GM23338 (cell line): ENCODE results near the gene UNKL. TPM values are rescaled to one million over a fixed set of nuclear protein-coding genes. Genes with fewer than 3 reads are reported as not detected.

Experiments
- ATAC-seq: fragments of 200-7000 bp; cut with Tn5 transposase; 3 replicates; pipeline ENCODE4 v1.9.1; 2020
- DNase-seq: peaks from one replicate; pipeline ENCODE4 v3.0.0-alpha.2; 2015; ENCODE audit warnings: low spot score
- H2AFZ ChIP-seq: fragments of 200-600 bp; sonication (generic); 2 replicates; pipeline ENCODE4 v1.8.0; 2016; ENCODE audit warnings: antibody characterized with exemption, mild to moderate bottlenecking, moderate library complexity
- H3F3A ChIP-seq: fragments of 200-600 bp; sonication (generic); replicated peaks from 2 replicates; pipeline ENCODE4 v1.8.0; 2017; ENCODE audit warnings: antibody characterized with exemption, mixed run types, low read depth
- H3K27ac ChIP-seq: fragments of 200-600 bp; sonication (generic); 2 replicates; pipeline ENCODE4 v1.6.1; 2016; ENCODE audit warnings: low read depth
- H3K27me3 ChIP-seq: fragments of 200-600 bp; sonication (generic); 2 replicates; pipeline ENCODE4 v1.8.0; 2016; ENCODE audit warnings: mild to moderate bottlenecking, mixed run types, moderate library complexity; ENCODE audit not compliant: insufficient read depth
- H3K36me3 ChIP-seq: fragments of 200-600 bp; sonication (generic); 2 replicates; pipeline ENCODE4 v1.8.0; 2016; ENCODE audit warnings: mild to moderate bottlenecking; ENCODE audit not compliant: insufficient read depth
- H3K4me1 ChIP-seq: fragments of 200-600 bp; sonication (generic); 2 replicates; pipeline ENCODE4 v1.8.0; 2016; ENCODE audit warnings: mild to moderate bottlenecking, moderate library complexity; ENCODE audit not compliant: insufficient read depth
- H3K4me2 ChIP-seq: fragments of 200-600 bp; sonication (generic); 2 replicates; pipeline ENCODE4 v1.7.1; 2017; ENCODE audit warnings: mixed run types
- H3K4me3 ChIP-seq: fragments of 200-600 bp; sonication (generic); 2 replicates; pipeline ENCODE4 v1.6.1; 2016; ENCODE audit warnings: mixed run types
- H3K79me2 ChIP-seq: fragments of 200-600 bp; sonication (generic); replicated peaks from 2 replicates; pipeline ENCODE4 v1.8.0; 2017; ENCODE audit warnings: mild to moderate bottlenecking; ENCODE audit not compliant: insufficient read depth
- H3K9me2 ChIP-seq: fragments of 200-600 bp; sonication (generic); 2 replicates; pipeline ENCODE4 v1.8.0; 2017; ENCODE audit not compliant: insufficient read depth
- H4K20me1 ChIP-seq: fragments of 200-600 bp; sonication (generic); replicated peaks from 2 replicates; pipeline ENCODE4 v1.8.0; 2017; ENCODE audit warnings: mild to moderate bottlenecking; ENCODE audit not compliant: insufficient read depth
- H3K27ac Mint-ChIP-seq: 2 replicates; pipeline ENCODE4 v1.8.0; 2020; ENCODE audit warnings: inconsistent platforms, mild to moderate bottlenecking, moderate library complexity, mixed read lengths
- H3K27me3 Mint-ChIP-seq: 3 replicates; pipeline ENCODE4 v1.8.0; 2022; ENCODE audit warnings: low read depth, mild to moderate bottlenecking, moderate library complexity, mixed read lengths, inconsistent platforms; ENCODE audit not compliant: insufficient read depth, poor library complexity
- H3K36me3 Mint-ChIP-seq: 3 replicates; pipeline ENCODE4 v1.8.0; 2021; ENCODE audit warnings: low read depth, mild to moderate bottlenecking, inconsistent platforms, moderate library complexity, mixed read lengths
- H3K4me1 Mint-ChIP-seq: 3 replicates; pipeline ENCODE4 v1.8.0; 2020; ENCODE audit warnings: mild to moderate bottlenecking, inconsistent platforms, mixed read lengths
- H3K4me3 Mint-ChIP-seq: 3 replicates; pipeline ENCODE4 v1.8.0; 2021; ENCODE audit warnings: moderate library complexity, mild to moderate bottlenecking, inconsistent platforms, mixed read lengths
- H3K9me3 Mint-ChIP-seq: 3 replicates; pipeline ENCODE4 v1.8.0; 2020; ENCODE audit warnings: moderate library complexity, mild to moderate bottlenecking, inconsistent platforms, mixed read lengths
- CREB1 ChIP-seq: fragments of 250-450 bp; sonication (Bioruptor Pico); IDR thresholded peaks from 2 replicates; pipeline ENCODE4 v1.5.0; 2020; ENCODE audit warnings: low read depth, mild to moderate bottlenecking, moderate library complexity
- EZH2 ChIP-seq: fragments of 200-600 bp; sonication (generic); IDR thresholded peaks from one replicate; pipeline ENCODE4 v1.8.0; 2017; ENCODE audit warnings: antibody characterized with exemption, mild to moderate bottlenecking, low read depth; ENCODE audit not compliant: unreplicated experiment
- EZH2phosphoT487 ChIP-seq: fragments of 200-600 bp; sonication (generic); IDR thresholded peaks from one replicate; pipeline ENCODE4 v1.8.1; 2018; ENCODE audit warnings: antibody characterized with exemption; ENCODE audit not compliant: unreplicated experiment
- JUNB ChIP-seq: IDR thresholded peaks from one replicate; pipeline ENCODE4 v1.6.1; 2016; ENCODE audit warnings: antibody characterized with exemption; ENCODE audit not compliant: unreplicated experiment
- NANOG ChIP-seq: IDR thresholded peaks from 2 replicates; pipeline ENCODE4 v1.6.1; 2016; ENCODE audit warnings: antibody characterized with exemption, borderline replicate concordance
- POLR2AphosphoS5 ChIP-seq: IDR thresholded peaks from 2 replicates; pipeline ENCODE4 v1.6.1; 2016; ENCODE audit warnings: antibody characterized with exemption, low read depth
- REST ChIP-seq: IDR thresholded peaks from one replicate; pipeline ENCODE4 v1.6.1; 2018; ENCODE audit warnings: antibody characterized with exemption; ENCODE audit not compliant: unreplicated experiment
- STAT1 ChIP-seq: IDR thresholded peaks from one replicate; pipeline ENCODE4 v1.6.1; 2016; ENCODE audit warnings: antibody characterized with exemption; ENCODE audit not compliant: unreplicated experiment
- ZNF114 ChIP-seq: fragments of 250-450 bp; sonication (Bioruptor Pico); IDR thresholded peaks from 2 replicates; pipeline ENCODE4 v1.5.0; 2020; ENCODE audit warnings: mild to moderate bottlenecking, moderate library complexity
- ZNF331 ChIP-seq: fragments of 250-450 bp; sonication (Bioruptor Pico); IDR thresholded peaks from 2 replicates; pipeline ENCODE4 v1.5.0; 2020; ENCODE audit warnings: low read depth, mild to moderate bottlenecking, moderate library complexity
- ZNF462 ChIP-seq: fragments of 250-450 bp; sonication (Bioruptor Pico); IDR thresholded peaks from 2 replicates; pipeline ENCODE4 v1.5.0; 2020; ENCODE audit warnings: mild to moderate bottlenecking, moderate library complexity
- polyA plus RNA-seq: library from polyadenylated mRNA; unstranded; fragments of >200 nt; fragmentation: Nextera tagmentation; extraction: Ambion mirVana; gene quantifications from 2 replicates; pipeline ENCODE4 v1.2.1, GENCODE V29; 2016
- total RNA-seq: library from RNA; depleted of rRNA; stranded (reverse); fragments of >200 nt; shearing (Covaris generic); gene quantifications from 2 replicates; pipeline ENCODE4 v1.2.3, GENCODE V29; 2014
- TF ChIP-seq, protein P1 (sequence below), 2 experiments: fragments of 200-600 bp in 1 of 2; sonication (generic) in 1 of 2; conservative IDR thresholded peaks; 2 replicates each; pipeline versions ENCODE4 v1.5.1 to v1.6.1; 2016 to 2017; ENCODE audit warnings: antibody characterized with exemption in 2 of 2, low read depth in 2 of 2, mild to moderate bottlenecking in 2 of 2, moderate library complexity in 1 of 2
- TF ChIP-seq, protein P2 (sequence below): IDR thresholded peaks from 2 replicates; pipeline ENCODE4 v1.6.1; 2016; ENCODE audit warnings: antibody characterized with exemption

UNKL gene
- total and polyA plus RNA-seq, 2 experiments from 2014 or later: 16.7 to 28.7 TPM

- no peaks in the 10 kb centered on the region; the same call in 1 of the 2 replicates for H3K79me2 ChIP-seq
- H3K36me3 ChIP-seq: no peaks in the 10 kb centered on the region
- Mint-ChIP-seq H3K27ac (no peak overlapping the region), H3K36me3 (peaks cover 8% of the 10 kb centered on the region), H3K9me3 (no peaks in the 10 kb centered on the region), H3K4me1 (no peaks in the 10 kb centered on the region; the same call in 2 of the 3 replicates), H3K4me3 (no peak overlapping the region), H3K27me3 (no peaks in the 10 kb centered on the region)
- H3K9me2 ChIP-seq: no peaks in the 10 kb centered on the region
- ATAC-seq (no peak), DNase-seq (no peak)
- no peak overlapping the region for H3K27ac ChIP-seq
- no peak overlapping the region for H3K4me3 ChIP-seq
- H3K4me1 ChIP-seq: no peaks in the 10 kb centered on the region
- TF ChIP-seq JUNB (no peak), ZNF114 (CRISPR knock-in tag) (no peak), STAT1 (no peak), ZNF462 (no peak), EZH2 (no peak), EZH2phosphoT487 (no peak), CREB1 (CRISPR knock-in tag) (no peak), ZNF331 (CRISPR knock-in tag) (no peak), REST (no peak), POLR2AphosphoS5 (no peak), NANOG (no peak)
- TF ChIP-seq, protein P1, sequence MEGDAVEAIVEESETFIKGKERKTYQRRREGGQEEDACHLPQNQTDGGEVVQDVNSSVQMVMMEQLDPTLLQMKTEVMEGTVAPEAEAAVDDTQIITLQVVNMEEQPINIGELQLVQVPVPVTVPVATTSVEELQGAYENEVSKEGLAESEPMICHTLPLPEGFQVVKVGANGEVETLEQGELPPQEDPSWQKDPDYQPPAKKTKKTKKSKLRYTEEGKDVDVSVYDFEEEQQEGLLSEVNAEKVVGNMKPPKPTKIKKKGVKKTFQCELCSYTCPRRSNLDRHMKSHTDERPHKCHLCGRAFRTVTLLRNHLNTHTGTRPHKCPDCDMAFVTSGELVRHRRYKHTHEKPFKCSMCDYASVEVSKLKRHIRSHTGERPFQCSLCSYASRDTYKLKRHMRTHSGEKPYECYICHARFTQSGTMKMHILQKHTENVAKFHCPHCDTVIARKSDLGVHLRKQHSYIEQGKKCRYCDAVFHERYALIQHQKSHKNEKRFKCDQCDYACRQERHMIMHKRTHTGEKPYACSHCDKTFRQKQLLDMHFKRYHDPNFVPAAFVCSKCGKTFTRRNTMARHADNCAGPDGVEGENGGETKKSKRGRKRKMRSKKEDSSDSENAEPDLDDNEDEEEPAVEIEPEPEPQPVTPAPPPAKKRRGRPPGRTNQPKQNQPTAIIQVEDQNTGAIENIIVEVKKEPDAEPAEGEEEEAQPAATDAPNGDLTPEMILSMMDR (conservative IDR thresholded peaks at IDR 0.05; ENCODE audit: low read depth in 2 of 2): no peak
- TF ChIP-seq, protein P2, sequence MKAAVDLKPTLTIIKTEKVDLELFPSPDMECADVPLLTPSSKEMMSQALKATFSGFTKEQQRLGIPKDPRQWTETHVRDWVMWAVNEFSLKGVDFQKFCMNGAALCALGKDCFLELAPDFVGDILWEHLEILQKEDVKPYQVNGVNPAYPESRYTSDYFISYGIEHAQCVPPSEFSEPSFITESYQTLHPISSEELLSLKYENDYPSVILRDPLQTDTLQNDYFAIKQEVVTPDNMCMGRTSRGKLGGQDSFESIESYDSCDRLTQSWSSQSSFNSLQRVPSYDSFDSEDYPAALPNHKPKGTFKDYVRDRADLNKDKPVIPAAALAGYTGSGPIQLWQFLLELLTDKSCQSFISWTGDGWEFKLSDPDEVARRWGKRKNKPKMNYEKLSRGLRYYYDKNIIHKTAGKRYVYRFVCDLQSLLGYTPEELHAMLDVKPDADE: no peak
- no peaks in the 10 kb centered on the region for H3K27me3 ChIP-seq
- H3K4me2 ChIP-seq: no peak overlapping the region
- H2AFZ ChIP-seq: no peak overlapping the region
- no peaks in the 10 kb centered on the region for H3F3A ChIP-seq
- H4K20me1 ChIP-seq: peaks cover 3% of the 10 kb centered on the region; the same call in 1 of the 2 replicates
These were observed 43.2 kb upstream of the UNKL start for GRCh38 chr16:1457489-1458245.
